DOHH2 (cell line): ENCODE measurements around the gene FBLN7.

Experiments
- EZH2phosphoT487 ChIP-seq: fragments of 200-600 bp; sonication (generic); IDR thresholded peaks from 2 replicates; pipeline ENCODE4 v1.6.1; 2017; ENCODE audit warnings: borderline replicate concordance, mild to moderate bottlenecking, antibody characterized with exemption, low read length, moderate library complexity, mixed read lengths
- TF ChIP-seq, protein P1 (sequence below): fragments of 200-600 bp; sonication (generic); IDR thresholded peaks from one replicate; pipeline ENCODE4 v1.5.1; 2014; ENCODE audit warnings: antibody characterized with exemption, mild to moderate bottlenecking, low read depth, low read length; ENCODE audit not compliant: poor library complexity, severe bottlenecking

DNA sequence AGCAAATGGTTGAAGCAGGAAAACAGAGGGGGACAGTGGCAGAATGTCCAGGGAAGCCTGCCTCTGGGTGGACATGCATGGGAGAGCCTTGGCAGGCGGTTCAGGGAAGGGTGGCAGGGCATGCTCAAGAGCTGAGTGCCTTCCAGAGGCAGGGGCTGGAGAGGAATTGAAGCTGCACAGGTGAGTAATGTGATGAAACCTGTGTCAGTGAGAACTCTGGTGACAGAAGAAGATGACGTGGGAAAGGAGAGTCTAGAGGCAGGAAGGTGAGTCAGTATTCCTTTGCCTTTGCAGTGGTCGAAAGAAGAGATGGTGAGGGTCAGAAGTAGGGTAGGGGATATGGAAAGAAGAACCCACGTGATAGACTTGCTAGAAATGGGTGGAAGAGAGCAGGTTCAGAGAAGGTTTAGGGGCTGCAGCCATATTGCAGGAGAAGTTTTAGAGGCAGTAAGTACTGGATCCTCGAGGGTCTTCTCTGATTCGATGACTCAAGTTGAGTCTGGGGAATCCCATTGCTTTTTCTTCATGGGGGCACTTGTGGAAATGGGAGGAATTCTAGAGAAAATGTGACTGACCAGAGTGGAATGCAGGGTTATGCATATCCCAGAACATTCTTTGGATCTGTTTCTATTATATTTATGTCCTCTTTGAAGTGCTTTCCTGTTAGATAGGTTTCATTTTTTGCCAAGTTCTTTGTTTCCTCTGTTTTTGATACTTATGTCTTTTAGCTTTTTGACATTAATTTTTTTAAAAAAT is 45.7 kb upstream of the FBLN7 start:
- TF ChIP-seq, protein P1, sequence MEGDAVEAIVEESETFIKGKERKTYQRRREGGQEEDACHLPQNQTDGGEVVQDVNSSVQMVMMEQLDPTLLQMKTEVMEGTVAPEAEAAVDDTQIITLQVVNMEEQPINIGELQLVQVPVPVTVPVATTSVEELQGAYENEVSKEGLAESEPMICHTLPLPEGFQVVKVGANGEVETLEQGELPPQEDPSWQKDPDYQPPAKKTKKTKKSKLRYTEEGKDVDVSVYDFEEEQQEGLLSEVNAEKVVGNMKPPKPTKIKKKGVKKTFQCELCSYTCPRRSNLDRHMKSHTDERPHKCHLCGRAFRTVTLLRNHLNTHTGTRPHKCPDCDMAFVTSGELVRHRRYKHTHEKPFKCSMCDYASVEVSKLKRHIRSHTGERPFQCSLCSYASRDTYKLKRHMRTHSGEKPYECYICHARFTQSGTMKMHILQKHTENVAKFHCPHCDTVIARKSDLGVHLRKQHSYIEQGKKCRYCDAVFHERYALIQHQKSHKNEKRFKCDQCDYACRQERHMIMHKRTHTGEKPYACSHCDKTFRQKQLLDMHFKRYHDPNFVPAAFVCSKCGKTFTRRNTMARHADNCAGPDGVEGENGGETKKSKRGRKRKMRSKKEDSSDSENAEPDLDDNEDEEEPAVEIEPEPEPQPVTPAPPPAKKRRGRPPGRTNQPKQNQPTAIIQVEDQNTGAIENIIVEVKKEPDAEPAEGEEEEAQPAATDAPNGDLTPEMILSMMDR: no peak
- no peak for TF ChIP-seq EZH2phosphoT487
